AG04450 (cell line): ENCODE data around the gene EID2. TPM values are rescaled to one million over a fixed set of nuclear protein-coding genes. Genes with fewer than 3 reads are reported as not detected.

ENCODE experiments used
- CTCF ChIA-PET: fragments of 300-600, 350-600 bp; formaldehyde crosslinking; extraction: SDS; loops from one replicate; lab custom pipeline; 2022; ENCODE audit warnings: antibody characterized with exemption, inconsistent platforms; lab: Charles Lee
- POLR2A ChIA-PET: fragments of 350-600 bp; formaldehyde crosslinking; extraction: SDS; loops from one replicate; lab custom pipeline; 2021; ENCODE audit warnings: antibody characterized with exemption, inconsistent platforms; lab: Yijun Ruan, JAX
- DNase-seq: peaks from one replicate; pipeline ENCODE4 v3.0.0-alpha.2; 2011; ENCODE audit warnings: low read depth, low spot score
- H3K27ac ChIP-seq: one replicate; pipeline ENCODE4 v1.5.1; 2012; ENCODE audit warnings: low read depth, low read length, control low read depth
- H3K27me3 ChIP-seq: one replicate; pipeline ENCODE4 v1.6.0; 2012; ENCODE audit warnings: low read length; ENCODE audit not compliant: control insufficient read depth, insufficient read depth
- H3K4me3 ChIP-seq: 2 replicates; pipeline ENCODE4 v1.5.1; 2011; ENCODE audit warnings: mild to moderate bottlenecking, low read depth, low read length, control low read depth
- H3K9me3 ChIP-seq: 2 replicates; pipeline ENCODE4 v1.5.1; 2012; ENCODE audit warnings: low read length; ENCODE audit not compliant: control insufficient read depth, insufficient read depth
- polyA plus RNA-seq: library from polyadenylated mRNA; depleted of rRNA; stranded (reverse); fragments of >200 nt; gene quantifications from 2 replicates; pipeline ENCODE4 v1.2.3, GENCODE V29; 2011
- TF ChIP-seq, protein P1 (sequence below): IDR thresholded peaks from 2 replicates; pipeline ENCODE4 v1.5.1; 2011; ENCODE audit warnings: low read depth, low read length, control low read depth, inconsistent platforms

EID2 gene
- polyA plus RNA-seq, 1 experiment: 11.5 TPM

GRCh38 chr19:39515551-39516191 lies 24.3 kb downstream of the EID2 start:
- Histone ChIP-seq H3K4me3 (peak overlapping the region; percentile 13), H3K9me3 (no peaks in the 10 kb centered on the region; the same call in 1 of the 2 replicates), H3K27me3 (peaks cover 50% of the 10 kb centered on the region), H3K27ac (no peak overlapping the region)
- DNase-seq: no peak
- TF ChIP-seq, protein P1, sequence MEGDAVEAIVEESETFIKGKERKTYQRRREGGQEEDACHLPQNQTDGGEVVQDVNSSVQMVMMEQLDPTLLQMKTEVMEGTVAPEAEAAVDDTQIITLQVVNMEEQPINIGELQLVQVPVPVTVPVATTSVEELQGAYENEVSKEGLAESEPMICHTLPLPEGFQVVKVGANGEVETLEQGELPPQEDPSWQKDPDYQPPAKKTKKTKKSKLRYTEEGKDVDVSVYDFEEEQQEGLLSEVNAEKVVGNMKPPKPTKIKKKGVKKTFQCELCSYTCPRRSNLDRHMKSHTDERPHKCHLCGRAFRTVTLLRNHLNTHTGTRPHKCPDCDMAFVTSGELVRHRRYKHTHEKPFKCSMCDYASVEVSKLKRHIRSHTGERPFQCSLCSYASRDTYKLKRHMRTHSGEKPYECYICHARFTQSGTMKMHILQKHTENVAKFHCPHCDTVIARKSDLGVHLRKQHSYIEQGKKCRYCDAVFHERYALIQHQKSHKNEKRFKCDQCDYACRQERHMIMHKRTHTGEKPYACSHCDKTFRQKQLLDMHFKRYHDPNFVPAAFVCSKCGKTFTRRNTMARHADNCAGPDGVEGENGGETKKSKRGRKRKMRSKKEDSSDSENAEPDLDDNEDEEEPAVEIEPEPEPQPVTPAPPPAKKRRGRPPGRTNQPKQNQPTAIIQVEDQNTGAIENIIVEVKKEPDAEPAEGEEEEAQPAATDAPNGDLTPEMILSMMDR: no peak
- POLR2A ChIA-PET: no interaction called here
- CTCF ChIA-PET: interaction anchor here (0.6 to 1.4 kb wide), 2 partner anchors 16 to 18 kb away, joined by 4 read pairs; no protein-coding TSS in a partner anchor

GRCh38 chr19:39514840-39515550 lies 25.0 kb downstream of the EID2 start, which contains the start of gene SELENOV:
Gene SELENOV, plus strand, starts transcription at chr19:39515139. Its CDS starts 74 bp downstream, at chr19:39515213.
- TF ChIP-seq, protein P1: no peak
- POLR2A ChIA-PET: no interaction called here
- Histone ChIP-seq H3K9me3 (no peaks in the 10 kb centered on the region; the same call in 1 of the 2 replicates), H3K4me3 (peak within 1 kb of the TSS; percentile 13), H3K27ac (no peak within 1 kb of the TSS), H3K27me3 (peaks cover 50% of the 10 kb centered on the region)
- CTCF ChIA-PET: interaction anchor here (1.4 kb wide), 1 partner anchor 17 kb away, joined by 4 read pairs; no protein-coding TSS in a partner anchor
- no peak for DNase-seq

- ChIA-PET CTCF (interaction anchor here (0.7 to 1.4 kb wide), 2 partner anchors 27 to 551 kb away, joined by 4 read pairs; partner anchors contain the start of gene EID2), POLR2A (no interaction called here)
- TF ChIP-seq, protein P1: no peak
- Histone ChIP-seq H3K4me3 (no peak overlapping the region), H3K27ac (no peak overlapping the region), H3K9me3 (no peaks in the 10 kb centered on the region; the same call in 1 of the 2 replicates), H3K27me3 (peaks cover 48% of the 10 kb centered on the region)
- DNase-seq: no peak
Measured at GRCh38 chr19:39512988-39513387, 27.0 kb downstream of the EID2 start.

- no peak for DNase-seq
- ChIA-PET POLR2A (no interaction called here), CTCF (no interaction called here)
- Histone ChIP-seq H3K27me3 (peaks cover 32% of the 10 kb centered on the region), H3K4me3 (no peak overlapping the region), H3K9me3 (peaks cover 2% of the 10 kb centered on the region; the same call in 1 of the 2 replicates), H3K27ac (no peak overlapping the region)
- TF ChIP-seq, protein P1: no peak
Measured at GRCh38 chr19:39509233-39509632, 30.7 kb downstream of the EID2 start.
